ENCODE measurements around the gene DPP6. TPM values are rescaled to one million over a fixed set of nuclear protein-coding genes. Genes with fewer than 3 reads are reported as not detected.

Gene DPP6
- total RNA-seq, 4 donors from 2014 or later: 0.38 TPM; not detected in 2

DNA sequence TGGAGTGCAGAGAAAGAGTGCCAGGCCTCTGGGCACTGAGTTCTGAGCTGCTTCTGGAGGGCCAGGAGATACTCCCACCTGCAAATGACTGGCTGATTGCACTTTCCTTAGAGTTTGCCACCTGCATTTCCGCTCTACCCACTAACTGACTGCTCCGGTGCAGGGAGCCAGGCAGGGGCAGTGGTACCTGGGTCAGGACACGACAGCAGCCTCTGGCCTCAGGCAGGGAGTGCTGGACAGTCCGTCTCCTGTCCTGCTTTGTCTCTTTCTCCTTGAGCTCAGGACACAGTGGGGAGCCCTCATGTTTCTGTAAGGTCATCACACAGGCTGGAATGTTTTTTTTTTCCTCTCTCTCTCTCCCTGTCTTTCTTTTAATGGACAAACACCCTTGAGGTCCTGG, 252.0 kb downstream of the DPP6 start:
- intact Hi-C loops (cut with DNase I): no loop called here
- WGBS, 2 donors: 17 to 41% methylated on average over 1 to 4 of the region's 4 CpGs
- peaks cover 0 to 11% (median 0%) of the 10 kb centered on the region in 4 donors for H3K27me3 ChIP-seq
- H3K27ac ChIP-seq: no peak overlapping the region
- no peaks in the 10 kb centered on the region for H3K36me3 ChIP-seq
- peaks cover 0 to under 1% (median 0%) of the 10 kb centered on the region in 3 donors for H3K9me3 ChIP-seq
- no peak for DNase-seq
- TF ChIP-seq POLR2A (IDR thresholded peaks at IDR 0.05) (no peak), CTCF (IDR thresholded peaks at IDR 0.05) (no peak)
- H3K4me3 ChIP-seq: no peak overlapping the region
- no peaks in the 10 kb centered on the region for H3K4me1 ChIP-seq

DNA sequence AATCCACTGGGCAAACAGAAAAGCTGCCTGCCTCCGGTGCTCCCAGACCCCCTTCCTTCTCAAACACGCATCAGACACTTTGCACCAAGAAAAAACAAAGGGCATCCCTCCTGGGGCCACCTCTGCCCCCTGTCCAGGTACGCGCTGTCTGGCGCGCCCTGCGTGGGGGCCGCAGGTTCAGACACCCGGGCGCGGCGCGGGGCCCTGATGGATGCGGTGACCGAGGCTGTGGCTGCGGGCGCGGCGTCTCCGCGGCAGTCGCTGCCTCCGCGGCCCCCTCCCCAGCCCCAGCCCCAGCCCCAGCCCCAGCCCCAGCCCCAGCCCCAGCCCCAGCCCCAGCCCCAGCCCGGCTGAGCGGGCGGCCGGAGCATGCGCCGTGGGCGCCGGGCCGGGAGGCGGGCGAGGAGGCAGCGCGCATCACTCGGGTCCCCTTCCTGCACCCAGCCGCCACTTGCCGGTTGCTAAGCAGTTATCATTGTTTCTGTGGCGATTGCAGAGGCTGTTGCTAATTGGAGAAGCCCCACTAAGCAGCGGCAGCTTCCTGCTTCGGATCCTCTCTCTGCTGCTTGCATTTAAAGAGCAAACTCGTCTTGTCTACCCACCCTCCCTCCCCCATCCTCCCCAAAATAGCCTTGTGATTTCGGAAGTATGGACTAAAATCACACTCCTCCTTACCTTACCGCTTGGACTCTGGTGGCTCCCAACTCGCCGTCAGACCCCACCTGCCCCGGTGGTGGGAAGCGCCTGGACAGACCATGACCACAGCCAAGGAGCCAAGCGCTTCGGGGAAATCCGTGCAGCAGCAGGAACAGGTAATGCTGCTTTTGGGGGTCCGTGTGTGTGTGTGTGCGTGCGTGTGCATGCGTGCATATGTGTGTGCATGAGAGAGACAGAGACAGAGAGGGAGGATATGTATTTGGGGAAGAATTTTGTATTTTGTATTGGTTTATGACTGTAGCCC, 252.8 kb downstream of the DPP6 start:
- no peak overlapping the region for H3K27ac ChIP-seq
- WGBS, 2 donors: 17 to 19% methylated on average over 13 to 19 of the region's 57 CpGs
- peaks cover 0 to 11% (median 0%) of the 10 kb centered on the region in 4 donors for H3K27me3 ChIP-seq
- H3K4me3 ChIP-seq: no peak overlapping the region
- H3K9me3 ChIP-seq: no peaks in the 10 kb centered on the region
- no peaks in the 10 kb centered on the region for H3K36me3 ChIP-seq
- TF ChIP-seq CTCF (IDR thresholded peaks at IDR 0.05) (no peak), POLR2A (IDR thresholded peaks at IDR 0.05) (no peak)
- H3K4me1 ChIP-seq: no peaks in the 10 kb centered on the region
- DNase-seq: no peak
- intact Hi-C loops (cut with DNase I): no loop called here

DNA sequence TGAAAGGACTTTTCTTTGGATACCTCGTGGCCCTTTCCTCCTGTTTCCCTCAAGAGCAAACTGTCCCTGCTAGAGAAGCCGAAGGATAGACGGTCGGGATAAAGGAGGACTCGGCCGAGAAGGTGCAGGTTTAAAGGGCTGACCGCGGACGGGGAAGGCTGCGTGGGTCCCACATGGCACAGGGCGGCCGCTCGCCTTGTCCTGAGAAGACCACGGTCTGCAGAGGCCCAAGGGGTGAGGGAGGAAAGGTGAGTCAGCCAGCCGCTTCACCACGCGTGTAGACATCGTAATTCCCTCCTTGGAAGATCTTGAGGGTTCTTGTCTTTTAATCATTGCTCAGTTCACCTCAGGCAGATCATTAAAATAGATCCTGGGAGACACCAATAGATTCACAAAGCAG, 253.8 kb downstream of the DPP6 start:
- no peak for DNase-seq
- intact Hi-C loops (cut with DNase I): no loop called here
- Histone ChIP-seq H3K4me1 (no peaks in the 10 kb centered on the region), H3K27ac (no peak overlapping the region), H3K4me3 (no peak overlapping the region), H3K36me3 (no peaks in the 10 kb centered on the region), H3K27me3 (peaks cover 0 to 11% (median 0%) of the 10 kb centered on the region in 4 donors), H3K9me3 (no peaks in the 10 kb centered on the region)
- TF ChIP-seq CTCF (IDR thresholded peaks at IDR 0.05): no peak
- TF ChIP-seq POLR2A (IDR thresholded peaks at IDR 0.05): no peak
- WGBS, 2 donors: 82 to 85% methylated on average over 18 of the region's 18 CpGs

GRCh38 chr7:154308928-154309327, 256.7 kb downstream of the DPP6 start:
- Histone ChIP-seq H3K36me3 (no peaks in the 10 kb centered on the region), H3K9me3 (no peaks in the 10 kb centered on the region), H3K27ac (no peak overlapping the region), H3K27me3 (peaks cover 0 to 11% (median 0%) of the 10 kb centered on the region in 4 donors), H3K4me1 (no peaks in the 10 kb centered on the region), H3K4me3 (no peak overlapping the region)
- TF ChIP-seq POLR2A (IDR thresholded peaks at IDR 0.05) (no peak), CTCF (IDR thresholded peaks at IDR 0.05) (no peak)
- intact Hi-C loops (cut with DNase I): no loop called here
- 45 to 46% methylated on average over 5 of the region's 5 CpGs for WGBS, 2 donors
- DNase-seq: no peak

DNA sequence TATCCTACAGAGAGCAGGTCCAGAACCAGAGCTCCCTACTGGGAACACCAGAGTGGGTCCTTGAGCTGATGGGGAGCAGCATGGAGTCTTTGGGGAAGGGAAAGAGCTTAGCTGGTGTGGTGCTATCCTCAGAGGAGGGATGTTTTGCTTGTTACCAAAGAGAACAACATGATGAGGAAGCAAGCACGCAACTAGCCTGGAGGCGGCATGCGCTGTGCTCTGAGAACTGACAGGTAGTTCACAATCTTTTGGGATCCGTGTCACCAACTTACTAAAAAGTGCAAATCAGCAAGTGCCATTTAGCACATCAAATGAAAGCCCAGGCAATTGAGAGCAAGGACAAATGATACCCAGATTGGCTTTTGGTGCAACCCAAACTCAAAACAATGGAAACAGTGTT, 257.9 kb downstream of the DPP6 start:
- 85 to 86% methylated on average over 4 of the region's 4 CpGs for WGBS, 2 donors
- H3K4me1 ChIP-seq: no peaks in the 10 kb centered on the region
- DNase-seq: no peak
- no peaks in the 10 kb centered on the region for H3K9me3 ChIP-seq
- H3K4me3 ChIP-seq: no peak overlapping the region
- TF ChIP-seq CTCF (IDR thresholded peaks at IDR 0.05) (no peak), POLR2A (IDR thresholded peaks at IDR 0.05) (no peak)
- H3K27me3 ChIP-seq: peaks cover 0 to 2% (median 0%) of the 10 kb centered on the region in 4 donors
- no peak overlapping the region for H3K27ac ChIP-seq
- intact Hi-C loops (cut with DNase I): no loop called here
- no peaks in the 10 kb centered on the region for H3K36me3 ChIP-seq
